Measurements from ENCODE around the gene PEX6.
"Not testable (repeated sequence)": the region's sequence is repeated elsewhere in the genome, so short reads cannot be mapped to it uniquely, and the experiment has no call there.

GRCh38 chr6:42998205-42998604 lies 19.2 kb upstream of the PEX6 start:
- not testable (repeated sequence) for TF ChIP-seq CTCF, MAX (IDR thresholded peaks at IDR 0.05; ENCODE audit: low read depth, low read length)

All from NB4 (cell line).